Activated CD8-positive, alpha-beta T cell treated with anti-CD3 and anti-CD28 coated beads for 36 hours (primary cell): ENCODE measurements around the gene TEAD3. TPM values are rescaled to one million over a fixed set of nuclear protein-coding genes. Genes with fewer than 3 reads are reported as not detected.
A peak's percentile ranks its signal among the peaks of the same experiment; 100 is the strongest.

Experiments used
- ATAC-seq: fragments of 200-7000 bp; cut with Tn5 transposase; one replicate; pipeline ENCODE4 v1.10.0; 2021; ENCODE audit warnings: mild to moderate bottlenecking, moderate library complexity
- CTCF ChIA-PET: fragments of 350-600 bp; sonication (Branson Sonifier 250); formaldehyde crosslinking; loops from one replicate; lab custom pipeline; 2021; ENCODE audit warnings: antibody characterized with exemption; lab: Charles Lee
- POLR2A ChIA-PET: fragments of 350-600 bp; sonication (Branson Sonifier 250); formaldehyde crosslinking; loops from one replicate; lab custom pipeline; 2021; ENCODE audit warnings: antibody characterized with exemption; lab: Charles Lee
- DNase-seq: peaks from one replicate; pipeline ENCODE4 v3.0.0-alpha.2; 2020
- H3K27ac Mint-ChIP-seq: one replicate; pipeline ENCODE4 v1.8.0; 2021; ENCODE audit warnings: mild to moderate bottlenecking, mixed read lengths
- H3K27me3 Mint-ChIP-seq: one replicate; pipeline ENCODE4 v1.8.0; 2021; ENCODE audit warnings: mixed read lengths
- H3K36me3 Mint-ChIP-seq: one replicate; pipeline ENCODE4 v1.8.0; 2021; ENCODE audit warnings: low read depth, mixed read lengths
- H3K4me1 Mint-ChIP-seq: one replicate; pipeline ENCODE4 v1.8.0; 2021; ENCODE audit warnings: low read depth, mixed read lengths
- H3K4me3 Mint-ChIP-seq: one replicate; pipeline ENCODE4 v1.8.0; 2021; ENCODE audit warnings: mild to moderate bottlenecking, moderate library complexity, mixed read lengths
- H3K9me3 Mint-ChIP-seq: one replicate; pipeline ENCODE4 v1.8.0; 2021; ENCODE audit warnings: mixed read lengths
- CTCF ChIP-seq: fragments of 200-600 bp; IDR thresholded peaks from one replicate; pipeline ENCODE4 v1.8.0; 2022; ENCODE audit warnings: antibody characterized with exemption, mild to moderate bottlenecking
- intact Hi-C: fragments of 100-400 bp; cut with micrococcal nuclease; formaldehyde crosslinking; loops from one replicate; pipeline ENCODE4 v1.10.0; 2022
- total RNA-seq, 2 experiments: library from RNA; stranded (reverse); gene quantifications; one replicate each; pipeline ENCODE4 v1.2.3, GENCODE V29; 2021

The TEAD3 gene
- total RNA-seq, 2 experiments from 2014 or later: 0.68 to 0.81 TPM

GRCh38 chr6:35452183-35453090, 44.4 kb downstream of the TEAD3 start, which contains the start of gene FANCE:
Gene FANCE, plus strand, starts transcription at chr6:35452338. Its CDS starts 208 bp downstream, at chr6:35452546.
- Mint-ChIP-seq H3K27ac (peak within 1 kb of the TSS; percentile 39), H3K4me1 (peaks cover 36% of the 10 kb centered on the region), H3K9me3 (no peaks in the 10 kb centered on the region), H3K27me3 (no peaks in the 10 kb centered on the region), H3K36me3 (peaks cover 21% of the 10 kb centered on the region), H3K4me3 (peak within 1 kb of the TSS; percentile 78)
- no peak for TF ChIP-seq CTCF
- DNase-seq (peak; percentile 95), ATAC-seq (peak; percentile 90)
- intact Hi-C loops: no loop called here
- ChIA-PET CTCF (interaction anchor here (0.8 to 9.7 kb wide), 13 partner anchors 15 to 284 kb away, joined by 3 to 209 read pairs (median 4); partner anchors contain the start of genes ARMC12, DEF6, PPARD and RPL10A), POLR2A (interaction anchor here (0.6 to 5.5 kb wide), 12 partner anchors 15 to 155 kb away, joined by 3 to 70 read pairs (median 4); partner anchors contain the start of genes DEF6, PPARD and RPL10A)

- ChIA-PET CTCF (interaction anchor here (0.8 to 9.7 kb wide), 17 partner anchors 14 to 285 kb away, joined by 3 to 209 read pairs (median 6); partner anchors contain the start of genes ARMC12, DEF6, PPARD and RPL10A), POLR2A (interaction anchor here (0.8 to 5.5 kb wide), 10 partner anchors 16 to 155 kb away, joined by 3 to 70 read pairs (median 5); partner anchors contain the start of genes DEF6, PPARD and RPL10A)
- intact Hi-C loops: no loop called here
- Mint-ChIP-seq H3K4me1 (peaks cover 36% of the 10 kb centered on the region), H3K4me3 (peak overlapping the region; percentile 78), H3K36me3 (peaks cover 17% of the 10 kb centered on the region), H3K9me3 (no peaks in the 10 kb centered on the region), H3K27ac (peak overlapping the region; percentile 39), H3K27me3 (no peaks in the 10 kb centered on the region)
- no peak for ATAC-seq
- TF ChIP-seq CTCF: no peak
- no peak for DNase-seq
Observed at GRCh38 chr6:35451354-35452182, 45.3 kb downstream of the TEAD3 start.

- no peaks in the 10 kb centered on the region for H3K9me3 Mint-ChIP-seq
- peaks cover 2% of the 10 kb centered on the region for H3K36me3 Mint-ChIP-seq
- intact Hi-C loops: loop anchor here (1.0 to 2.0 kb wide), 2 partner anchors 107 to 151 kb away; partner anchors contain the start of gene PPARD
- H3K4me3 Mint-ChIP-seq: no peak overlapping the region
- peak; percentile 63 for ATAC-seq
- no peaks in the 10 kb centered on the region for H3K27me3 Mint-ChIP-seq
- TF ChIP-seq CTCF: peak; percentile 70
- H3K27ac Mint-ChIP-seq: no peak overlapping the region
- ChIA-PET POLR2A (interaction anchor here (0.5 to 2.3 kb wide), 7 partner anchors 16 to 121 kb away, joined by 3 to 9 read pairs (median 3); partner anchors contain the start of genes PPARD and RPL10A), CTCF (interaction anchor here (0.6 to 9.7 kb wide), 39 partner anchors 9 to 558 kb away, joined by 3 to 209 read pairs (median 6); partner anchors contain the start of genes DEF6, PPARD and RPL10A)
- DNase-seq: peak; percentile 50
- peaks cover 29% of the 10 kb centered on the region for H3K4me1 Mint-ChIP-seq
Observed at GRCh38 chr6:35449287-35449881, 47.5 kb downstream of the TEAD3 start.

GRCh38 chr6:35448191-35448590, 48.7 kb downstream of the TEAD3 start:
- ChIA-PET CTCF (interaction anchor here (0.9 to 9.7 kb wide), 12 partner anchors 10 to 189 kb away, joined by 3 to 209 read pairs (median 10); partner anchors contain the start of genes DEF6 and PPARD), POLR2A (interaction anchor here (0.5 to 2.3 kb wide), 3 partner anchors 20 to 148 kb away, joined by 3 to 9 read pairs (median 7); partner anchors contain the start of genes PPARD and RPL10A)
- Mint-ChIP-seq H3K4me3 (no peak overlapping the region), H3K27me3 (no peaks in the 10 kb centered on the region), H3K9me3 (no peaks in the 10 kb centered on the region), H3K36me3 (no peaks in the 10 kb centered on the region), H3K4me1 (peaks cover 18% of the 10 kb centered on the region), H3K27ac (no peak overlapping the region)
- ATAC-seq (no peak), DNase-seq (no peak)
- intact Hi-C loops: loop anchor here (2.0 kb wide), 1 partner anchor 149 kb away; no protein-coding TSS in a partner anchor
- TF ChIP-seq CTCF: no peak
